HuH-7 (cell line): ENCODE data around the gene TXNDC11.

ENCODE experiments used
- DNase-seq: peaks from one replicate; pipeline ENCODE4 v3.0.0; 2011; ENCODE audit warnings: low spot score

Gene TXNDC11

DNA sequence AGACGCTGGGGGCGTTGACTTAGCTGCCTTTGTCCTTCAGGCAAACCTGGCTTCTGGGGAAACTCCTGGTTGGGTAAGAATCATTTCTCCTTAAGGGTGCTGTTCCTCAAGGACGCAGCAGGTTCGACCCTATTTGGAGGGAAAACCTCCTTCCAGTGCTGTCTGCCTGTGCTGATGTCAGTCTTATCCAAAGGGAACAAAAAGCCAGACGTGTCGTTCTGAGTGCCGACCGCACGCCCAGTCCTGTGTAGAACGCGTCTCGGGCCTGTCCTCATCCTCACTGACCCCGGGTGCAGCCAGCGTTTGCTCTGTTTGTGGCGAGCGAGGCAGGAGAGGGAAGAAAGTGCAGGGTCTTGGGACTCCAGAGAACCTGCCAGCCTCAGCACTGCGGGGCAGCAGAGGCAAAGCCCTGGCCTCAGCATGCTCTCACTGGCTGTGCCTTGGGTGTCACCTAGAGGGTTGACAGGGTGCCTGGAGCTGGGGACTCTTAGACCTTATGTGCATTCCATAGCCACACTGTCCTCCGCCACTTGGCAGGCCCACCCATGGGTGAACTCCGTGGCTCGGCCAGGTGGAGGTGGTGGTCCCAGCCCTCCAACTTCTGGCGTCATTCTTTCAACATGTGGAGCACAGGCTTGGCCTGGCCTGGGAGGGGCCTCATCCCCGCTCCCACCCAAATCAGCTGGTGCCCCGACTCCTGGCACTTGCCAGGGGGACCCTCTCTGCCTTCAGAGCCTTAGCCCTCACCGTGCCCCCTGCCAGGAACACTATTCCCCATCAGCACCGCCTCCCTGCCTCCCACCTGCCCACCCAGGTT, 68.4 kb downstream of the TXNDC11 start:
- DNase-seq = no peak

DNA sequence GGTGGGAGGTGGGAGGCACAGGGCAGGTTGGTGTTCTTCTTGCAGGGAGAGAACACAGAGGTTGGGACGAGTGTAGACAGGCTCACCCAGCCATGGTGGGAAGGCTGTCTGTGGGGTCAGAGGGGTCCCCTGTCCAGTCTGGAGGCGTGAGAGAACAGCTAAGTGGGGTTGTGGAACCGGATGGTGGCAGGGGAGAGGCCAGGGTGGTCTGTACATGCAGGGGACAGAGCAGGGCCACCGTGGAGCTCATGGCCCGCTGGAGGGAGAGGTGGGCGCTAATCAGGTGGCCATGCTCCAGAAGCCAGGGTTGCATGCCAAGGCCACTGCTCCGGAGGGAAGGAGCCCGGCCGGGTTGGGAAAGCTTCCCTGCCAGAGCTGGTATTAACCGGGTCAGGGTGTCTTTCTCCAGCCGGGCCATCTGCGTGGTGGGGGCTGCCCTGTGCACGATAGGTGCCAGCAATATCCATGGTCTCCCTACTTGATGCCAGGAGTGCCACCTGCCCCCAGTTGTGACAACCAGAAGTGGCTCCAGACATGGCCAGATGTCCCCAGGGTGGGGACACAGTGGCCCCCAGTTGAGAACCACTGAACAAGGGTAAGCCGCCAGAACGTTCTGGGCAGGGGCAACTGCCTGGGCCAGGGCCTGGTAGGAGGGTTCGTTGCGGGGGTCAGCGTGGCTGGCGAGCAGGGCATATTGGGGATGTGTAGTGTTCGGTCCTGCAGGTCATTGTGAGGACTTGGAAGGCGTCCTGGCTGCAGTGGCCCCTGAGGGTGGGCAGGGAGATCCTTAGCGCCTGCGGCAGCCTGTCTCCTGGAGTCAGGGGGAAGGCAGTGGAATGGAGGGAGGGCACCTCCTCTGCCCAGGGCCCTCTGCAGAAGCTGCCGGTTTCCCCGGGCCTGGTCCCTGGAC, 69.3 kb downstream of the TXNDC11 start:
- no peak for DNase-seq

DNA sequence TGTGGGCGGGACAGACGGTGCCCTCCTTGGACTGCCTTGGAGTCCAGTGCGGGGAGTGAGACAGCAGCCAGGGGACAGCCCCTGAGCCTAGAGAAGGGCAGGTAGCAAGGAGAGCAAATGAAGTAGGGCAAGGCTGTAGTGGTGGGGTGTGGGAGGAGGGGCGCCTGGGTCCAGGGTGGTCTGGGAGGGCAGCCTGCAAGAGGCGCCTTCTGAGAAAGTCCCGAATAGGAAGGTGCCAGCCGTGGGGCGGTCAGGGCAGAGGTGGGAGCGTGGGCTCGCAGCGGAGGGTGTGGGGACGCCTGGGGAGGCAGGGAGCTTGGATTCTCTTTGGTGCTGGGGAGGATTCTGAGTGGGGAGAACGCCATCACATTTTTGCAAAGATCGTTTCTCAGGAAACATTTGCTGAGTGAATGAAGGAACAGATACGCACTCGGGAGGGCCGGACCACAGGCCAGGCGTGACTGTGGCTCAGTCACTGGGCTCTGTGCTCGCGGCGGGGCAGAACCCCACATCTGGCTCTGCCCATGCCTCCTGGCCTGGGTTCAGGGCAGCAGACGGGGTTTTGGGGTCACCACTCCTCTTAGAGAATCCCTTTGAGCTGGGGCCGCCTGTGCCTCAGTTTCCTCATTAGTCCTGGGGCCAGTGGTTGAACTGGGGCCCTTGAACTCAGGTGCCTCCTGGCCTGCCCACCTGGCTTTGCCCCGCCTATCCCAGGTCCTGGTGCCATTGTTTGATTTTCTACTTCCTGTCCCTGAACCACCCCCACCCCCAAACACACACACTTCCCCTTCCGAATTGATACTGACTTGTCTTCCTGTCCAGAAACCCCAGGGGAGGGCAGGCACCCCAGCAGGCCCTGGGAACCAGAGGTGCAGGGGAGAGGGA, 70.2 kb downstream of the TXNDC11 start:
- DNase-seq = no peak

DNA sequence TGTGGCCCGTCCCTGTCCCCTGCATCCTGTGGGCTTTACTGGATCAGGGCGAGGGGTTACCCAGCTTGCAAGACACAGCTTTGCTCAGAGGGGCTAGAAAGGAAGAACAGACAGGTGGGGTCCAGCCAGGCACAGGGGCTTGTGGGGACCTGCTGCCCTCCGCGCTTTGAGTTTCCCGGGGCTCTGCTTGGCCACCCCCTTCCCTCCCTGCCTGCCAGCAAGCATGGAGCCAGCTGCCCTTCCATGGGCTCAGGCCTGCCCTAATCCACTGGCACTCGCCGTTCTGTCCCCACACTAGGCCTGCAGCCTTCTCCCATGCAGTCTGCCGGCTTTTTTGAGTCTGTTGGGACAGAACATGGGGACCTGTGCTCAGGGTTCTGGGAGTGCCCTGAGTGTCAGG, 71.0 kb downstream of the TXNDC11 start:
- no peak for DNase-seq

DNA sequence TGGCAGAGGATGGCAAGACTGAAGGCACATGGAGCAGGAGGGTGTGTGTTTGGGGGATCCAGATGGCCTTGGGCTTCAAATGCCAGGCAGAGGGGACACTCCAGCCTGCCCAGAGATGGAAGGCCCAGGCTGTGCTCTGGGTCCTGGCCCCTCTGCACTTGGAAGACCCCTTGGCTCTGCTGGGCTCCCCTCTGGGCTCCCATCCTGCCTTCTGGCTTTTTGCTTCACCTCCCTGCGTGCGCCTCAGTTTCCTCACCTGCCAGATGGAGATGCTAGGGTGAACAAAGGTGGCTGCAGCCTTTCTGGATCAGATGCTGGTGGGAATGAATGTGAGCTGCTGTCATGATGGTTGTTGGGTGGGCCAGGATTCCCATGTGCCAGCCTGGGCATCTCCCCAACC, 71.4 kb downstream of the TXNDC11 start:
- no peak for DNase-seq

DNA sequence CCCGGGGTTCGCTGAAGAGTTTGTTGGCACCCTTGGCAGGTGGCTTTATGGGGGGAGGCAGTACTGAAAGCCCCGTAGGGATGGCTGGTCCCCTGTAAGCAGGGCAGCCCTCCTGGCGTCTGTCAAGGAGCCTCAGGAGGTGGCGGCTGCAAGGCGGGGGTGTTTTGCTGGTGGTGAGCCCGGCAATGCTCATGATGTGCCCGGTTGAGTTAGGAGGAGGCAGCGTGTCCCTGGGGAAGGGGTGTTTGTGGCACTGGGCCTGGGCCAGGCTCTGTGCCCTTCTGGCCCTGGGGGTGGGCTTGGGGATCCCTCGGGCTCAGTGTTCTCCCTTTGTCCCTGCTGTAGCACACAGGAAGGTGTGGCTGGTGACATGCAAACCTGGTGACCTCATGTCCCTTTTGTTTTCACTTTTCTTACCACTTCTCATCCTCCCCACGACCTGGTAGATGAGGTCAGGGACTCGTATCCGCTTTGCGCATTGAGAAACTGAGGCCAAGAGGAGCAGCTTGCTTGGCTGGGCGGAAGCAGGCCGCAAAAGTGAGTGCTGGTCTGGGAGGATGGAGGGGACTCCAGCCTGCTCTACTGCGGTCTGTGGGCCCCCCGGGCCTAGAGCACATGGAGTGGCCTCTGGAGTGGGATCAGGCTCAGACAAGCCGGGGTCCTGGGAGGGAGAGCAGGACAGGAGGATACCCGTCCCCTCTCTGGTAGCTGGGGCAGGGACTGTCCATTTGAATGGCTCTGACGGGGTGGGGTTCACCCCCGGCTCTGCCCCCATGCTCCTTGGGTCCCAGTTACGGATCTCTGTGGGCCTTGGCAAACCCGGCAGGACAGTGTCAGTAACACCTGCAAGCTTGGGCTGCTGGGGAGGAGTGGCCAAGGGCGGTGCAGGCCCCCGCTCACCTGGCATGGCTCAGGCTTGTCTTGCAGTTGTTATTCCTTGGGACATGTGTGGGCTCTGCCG, 72.2 kb downstream of the TXNDC11 start:
- no peak for DNase-seq

DNA sequence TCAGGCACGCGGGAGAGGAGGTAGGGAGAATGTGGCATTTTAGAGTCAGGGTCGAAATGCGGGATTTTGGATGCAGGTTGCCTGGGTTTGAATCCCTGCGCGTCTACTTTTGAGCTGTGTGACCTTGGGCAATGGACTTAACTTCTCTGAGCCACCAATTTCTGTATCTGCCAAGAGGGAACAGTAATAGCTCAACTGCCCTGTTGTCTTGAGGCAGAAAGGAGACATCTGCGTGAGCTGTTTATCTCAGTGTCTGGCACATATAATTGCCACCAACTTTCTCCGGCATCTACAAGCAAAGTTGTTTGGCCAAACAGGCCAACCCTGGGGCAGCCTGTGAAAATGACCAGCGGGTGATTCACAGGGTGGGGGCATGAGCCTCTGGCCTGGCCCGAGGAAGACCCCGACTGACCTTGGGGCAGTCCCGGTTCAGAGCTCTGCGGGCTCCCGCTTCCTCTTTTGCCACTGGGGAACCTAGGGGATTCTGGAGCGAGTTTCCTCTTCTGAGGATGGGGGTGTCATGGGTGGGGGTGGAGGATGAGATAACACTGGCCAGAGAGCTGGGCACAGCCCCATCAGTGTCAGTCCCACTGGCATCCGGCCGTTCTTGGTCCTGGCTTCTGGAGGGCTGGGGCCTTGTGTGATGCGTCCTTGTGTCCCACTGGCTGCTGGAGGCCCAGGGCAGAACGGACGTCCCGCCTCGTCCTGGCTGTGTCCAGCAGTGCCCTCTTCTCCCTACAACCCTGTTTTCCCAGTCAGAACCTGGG, 73.1 kb downstream of the TXNDC11 start:
- no peak for DNase-seq

DNA sequence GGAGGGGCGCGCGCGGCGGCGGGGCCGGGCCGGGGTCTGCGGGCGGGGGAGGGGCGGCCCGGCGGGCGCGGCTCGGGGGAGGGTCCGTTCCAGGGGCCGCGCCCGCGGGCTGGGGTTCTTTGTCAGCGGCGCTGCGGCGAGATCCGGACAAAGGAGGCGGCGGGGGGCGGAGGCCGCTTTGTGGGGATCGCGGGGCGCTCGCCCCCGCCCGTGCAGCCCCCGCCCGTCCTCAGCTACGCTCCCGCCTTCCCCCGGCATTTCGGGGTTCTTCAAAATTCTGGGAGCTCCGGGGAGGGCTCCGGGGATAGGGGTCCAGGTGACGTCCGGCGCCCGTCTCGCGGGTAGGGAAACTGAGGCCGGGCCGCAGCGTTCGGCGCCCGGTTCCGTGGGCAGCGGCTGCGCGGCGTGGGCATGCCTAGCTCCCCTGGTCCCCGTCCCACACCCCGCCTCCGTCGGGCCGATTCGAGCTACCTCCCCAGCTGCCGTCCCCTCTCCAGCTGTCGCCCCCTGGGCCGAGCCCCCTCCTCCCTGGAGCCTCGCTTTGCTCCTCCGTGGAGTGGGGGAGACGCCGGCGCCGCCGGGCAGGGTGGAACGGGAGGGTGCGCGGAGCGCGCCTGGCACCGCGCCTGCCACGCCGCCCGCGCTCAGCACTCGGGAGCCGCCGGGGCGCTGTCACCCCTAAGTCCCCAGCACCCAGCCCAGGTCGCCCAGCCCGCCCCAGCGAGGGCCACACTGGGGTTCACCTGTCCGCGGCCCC, 73.9 kb downstream of the TXNDC11 start:
- DNase-seq = no peak

DNA sequence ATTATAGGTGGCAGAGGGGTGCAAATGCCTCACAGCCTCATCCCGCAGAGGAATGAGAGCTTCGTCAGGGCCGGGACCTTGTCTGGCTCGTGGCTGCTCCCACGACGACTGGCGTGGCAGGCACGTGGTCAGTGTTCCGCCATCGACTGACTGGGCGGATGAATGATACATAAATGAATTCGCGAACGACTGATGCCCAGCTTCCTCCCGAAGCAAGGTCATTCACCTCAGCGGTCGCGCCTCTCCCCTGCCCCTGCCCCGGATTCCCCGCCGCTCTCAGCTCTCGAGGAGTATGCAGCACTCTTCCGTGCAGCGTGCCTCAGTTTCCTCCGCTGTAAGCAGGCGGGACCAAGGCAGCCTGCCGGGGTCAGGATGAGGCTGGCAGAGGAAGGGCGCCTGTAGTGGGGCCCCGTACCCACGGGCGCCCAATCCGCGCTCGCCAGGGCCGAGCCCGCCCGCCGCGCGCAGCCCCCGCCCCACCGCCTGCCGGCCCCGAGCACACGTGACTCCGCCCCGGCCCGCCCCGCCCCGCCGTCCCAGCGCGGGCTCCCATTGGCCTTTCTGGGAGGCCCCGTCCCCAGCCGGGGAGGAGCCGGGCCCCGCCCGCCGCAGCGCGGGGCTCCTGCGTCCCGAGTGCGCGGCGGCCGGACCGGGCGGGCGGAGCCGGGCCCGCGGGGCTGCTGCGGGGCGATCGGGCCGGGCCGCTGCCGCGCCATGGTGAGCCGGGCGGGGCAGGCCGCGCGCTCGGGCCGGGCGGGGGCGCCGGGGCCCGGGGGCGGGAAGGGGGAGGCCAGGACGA, 74.6 kb downstream of the TXNDC11 start, which contains the start of gene SNN:
Gene SNN (plus strand): TSS at position 632 of the 799 bp plus-strand sequence. CDS start 7,605 bp downstream, outside the sequence.
- peak; percentile 97 for DNase-seq

DNA sequence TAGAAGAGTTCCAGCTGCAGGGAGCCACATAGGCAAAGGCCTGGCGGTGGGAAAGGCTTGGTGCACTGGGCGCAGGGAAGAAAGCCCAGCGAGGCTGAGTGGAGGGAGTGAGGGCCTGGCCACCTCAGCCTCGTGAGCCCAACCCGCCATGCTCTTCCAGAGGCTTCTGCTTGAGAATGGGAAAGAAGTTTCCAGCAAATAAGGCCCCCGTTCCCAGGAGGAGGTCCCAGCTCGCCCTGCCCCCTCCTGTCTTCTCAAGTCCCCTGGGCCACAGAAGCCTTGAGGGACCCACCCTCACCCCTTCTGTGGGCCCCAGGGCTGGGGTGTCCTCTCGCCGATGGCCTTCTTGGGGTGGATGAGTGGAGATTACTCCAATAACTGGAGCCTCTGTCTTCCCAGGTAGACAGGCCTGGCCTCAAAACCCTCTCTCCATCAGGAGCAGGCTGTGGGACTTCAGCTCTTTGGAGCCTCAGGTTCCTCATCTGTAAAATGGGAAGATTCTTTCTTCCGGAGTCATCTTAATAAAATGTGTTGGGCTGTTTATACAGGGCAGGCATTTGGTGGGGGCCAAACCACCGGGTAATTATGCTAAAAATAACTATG, 75.3 kb downstream of the TXNDC11 start:
- DNase-seq = no peak

DNA sequence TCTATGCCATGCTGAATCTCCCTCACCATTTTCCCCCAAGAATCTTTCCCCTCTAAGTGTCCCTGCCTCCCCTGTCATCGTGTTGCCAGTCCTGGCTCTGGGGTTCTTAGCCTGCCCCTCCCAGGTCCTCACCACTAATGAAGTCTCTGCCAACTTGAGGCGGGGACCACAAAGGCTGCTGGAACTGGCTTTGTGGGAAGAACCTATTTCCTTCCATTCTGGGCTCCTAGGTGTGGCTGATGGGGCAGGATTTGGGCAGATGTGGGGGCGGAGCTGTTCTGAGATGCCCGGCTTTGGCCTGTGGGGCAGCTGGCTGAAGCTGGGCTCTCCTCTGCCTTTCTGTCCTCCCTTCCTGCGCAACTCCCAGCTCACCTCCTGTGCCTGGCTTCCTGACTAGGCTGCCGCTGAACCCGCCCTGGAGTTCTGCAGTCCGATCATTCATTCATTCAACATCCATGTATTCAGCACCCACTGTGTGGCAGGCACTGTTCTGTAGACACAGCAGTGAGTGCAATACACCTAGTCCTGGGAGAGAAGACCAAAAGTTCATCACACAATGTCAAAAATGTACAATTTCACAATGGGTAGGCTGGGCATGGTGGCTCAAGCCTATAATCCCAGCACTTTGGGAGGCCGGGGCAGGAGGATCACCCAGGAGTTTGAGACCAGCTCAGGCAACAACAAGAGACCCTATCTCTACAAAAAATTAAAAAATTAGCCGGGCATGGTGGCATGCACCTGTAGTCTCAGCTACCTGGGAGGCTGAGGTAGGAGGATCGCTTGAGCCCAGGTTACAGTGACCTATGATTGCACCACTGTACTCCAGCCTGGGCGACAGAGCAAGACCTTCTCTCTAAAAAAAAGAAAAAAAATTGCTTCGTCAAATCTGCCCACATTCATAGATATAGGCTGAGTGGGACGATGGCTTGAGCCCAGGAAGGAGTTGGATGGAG, 76.3 kb downstream of the TXNDC11 start:
- no peak for DNase-seq

DNA sequence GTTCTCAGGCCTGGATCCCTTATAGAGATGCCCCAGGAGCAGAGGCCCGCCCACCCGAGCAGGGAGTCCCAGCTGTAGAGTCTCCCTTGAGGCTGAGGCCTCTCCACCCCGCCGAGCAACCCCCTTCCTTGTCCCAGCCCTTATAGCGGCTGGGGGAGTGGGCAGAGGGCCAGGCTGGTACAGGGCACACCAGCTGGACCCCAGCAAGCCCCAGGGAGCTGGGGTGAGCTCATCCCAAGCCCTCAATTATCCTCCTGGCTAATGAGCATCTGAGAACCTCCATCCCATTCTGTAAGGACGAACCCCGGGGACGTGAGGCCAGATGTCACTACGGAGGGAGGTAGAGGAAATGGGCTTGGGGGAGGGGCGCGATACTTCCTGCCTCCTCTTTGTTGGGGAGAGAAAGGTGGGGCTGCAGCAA, 77.6 kb downstream of the TXNDC11 start:
- DNase-seq = no peak

DNA sequence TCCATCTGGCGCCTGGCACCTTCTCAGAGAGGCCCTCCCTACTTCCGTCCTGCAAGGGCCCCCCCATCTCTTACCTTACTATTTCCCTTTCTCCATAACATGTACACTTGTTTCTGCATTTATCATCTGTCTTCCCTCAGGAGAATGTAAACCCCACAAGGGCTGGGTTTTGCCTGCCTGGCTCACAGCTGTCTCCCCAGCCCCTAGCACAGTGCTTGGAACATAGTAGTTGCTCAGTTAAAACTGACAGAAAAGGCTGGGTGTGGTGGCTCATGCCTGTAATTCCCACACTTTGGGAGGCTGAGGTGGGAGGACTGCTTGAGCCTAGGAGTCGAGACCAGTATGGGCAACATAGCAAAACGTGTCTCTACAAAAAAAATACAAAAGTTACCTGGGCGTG, 80.1 kb downstream of the TXNDC11 start:
- no peak for DNase-seq

DNA sequence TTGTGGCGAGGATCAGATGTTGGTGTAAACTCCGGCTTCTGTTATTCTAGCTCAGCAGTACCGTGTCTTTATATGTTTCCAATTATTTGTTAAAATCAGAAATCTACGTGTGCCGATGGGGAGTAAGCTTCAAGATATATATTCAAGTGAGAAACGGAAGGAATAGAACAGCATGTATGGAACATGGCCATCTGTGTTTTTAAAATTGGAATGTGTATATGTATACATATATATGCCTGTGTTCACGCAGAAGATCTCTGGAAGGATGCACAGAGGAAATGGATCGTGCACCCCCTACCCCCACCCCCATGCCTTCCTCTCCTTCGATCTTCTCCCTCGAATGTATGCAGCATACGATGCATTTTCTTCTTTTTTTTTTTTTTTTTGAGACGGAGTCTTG, 82.1 kb downstream of the TXNDC11 start:
- DNase-seq = no peak

DNA sequence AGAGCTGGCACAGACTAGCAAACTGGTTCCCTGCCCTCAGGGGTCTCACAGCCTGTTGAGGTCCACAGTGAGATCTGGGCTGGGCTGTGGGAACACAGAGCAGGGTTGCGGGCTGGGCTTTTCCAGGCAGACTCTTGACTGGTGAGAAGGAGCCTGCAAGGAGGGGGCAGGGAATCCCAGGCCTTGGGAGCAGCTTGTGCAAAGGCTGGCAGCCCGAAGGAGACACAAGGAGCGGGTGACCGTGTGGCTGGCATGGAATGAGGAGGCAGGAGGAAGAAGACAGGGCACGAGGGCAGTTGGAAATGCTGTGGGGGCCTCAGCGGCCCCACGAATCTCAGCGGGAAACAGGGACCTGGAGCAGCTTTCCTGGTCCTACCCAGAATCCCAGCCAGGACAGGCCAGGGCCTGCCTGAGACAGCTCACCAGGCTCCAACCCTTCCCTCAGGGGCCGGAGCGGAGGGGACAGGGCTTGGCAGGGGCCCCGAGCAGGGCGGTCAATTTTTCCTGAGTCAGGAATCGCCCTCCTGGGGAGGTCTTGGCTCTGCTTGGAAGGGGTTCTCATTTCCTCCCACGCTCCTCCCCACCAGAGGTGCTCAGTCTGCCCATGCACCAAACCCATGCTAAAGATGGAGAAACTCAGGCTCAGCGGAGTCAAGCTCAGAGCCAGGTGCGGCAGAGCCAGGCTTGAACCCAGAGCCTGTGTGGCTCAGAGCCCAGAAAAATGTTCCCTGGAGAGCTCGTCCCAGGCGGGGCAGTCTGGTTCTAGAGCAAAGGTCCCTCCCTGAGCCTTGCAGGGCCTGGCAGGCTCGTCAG, 83.6 kb downstream of the TXNDC11 start:
- DNase-seq = no peak

DNA sequence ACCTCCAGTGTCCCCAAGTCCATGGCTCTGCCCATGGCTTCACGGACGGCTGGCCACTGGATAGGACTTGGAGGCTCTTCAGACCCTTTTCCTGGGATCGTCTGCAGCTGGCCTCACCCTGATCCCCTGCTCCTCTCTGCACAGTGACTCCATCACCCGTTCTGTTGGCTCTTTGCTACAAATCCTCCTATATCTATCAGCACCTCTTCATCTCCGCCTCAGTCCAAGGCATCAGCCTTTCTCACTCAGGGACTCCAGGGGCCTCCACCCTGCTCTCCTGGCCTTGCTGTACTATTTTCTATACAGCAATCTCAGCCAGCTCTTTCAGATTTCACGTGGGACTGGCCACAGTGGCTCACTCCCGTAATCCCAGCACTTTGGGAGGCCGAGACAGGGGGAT, 85.1 kb downstream of the TXNDC11 start:
- no peak for DNase-seq
